BE2C (cell line): ENCODE results near the gene STK32C.

Experiments
- DNase-seq: peaks from one replicate; pipeline ENCODE4 v3.0.0-alpha.2; 2020
- H3K27me3 ChIP-seq: fragments of 250-450 bp; sonication (Bioruptor Pico); 2 replicates; pipeline ENCODE4 v1.5.1; 2020; ENCODE audit warnings: mild to moderate bottlenecking
- H3K36me3 ChIP-seq: fragments of 250-450 bp; sonication (Bioruptor Pico); 2 replicates; pipeline ENCODE4 v1.5.1; 2020; ENCODE audit warnings: mild to moderate bottlenecking
- H3K4me1 ChIP-seq: fragments of 250-450 bp; sonication (Bioruptor Pico); 2 replicates; pipeline ENCODE4 v1.5.1; 2020
- H3K4me3 ChIP-seq: 2 replicates; pipeline ENCODE4 v1.5.1; 2011; ENCODE audit warnings: low read depth, low read length
- H3K9me3 ChIP-seq: fragments of 250-450 bp; sonication (Bioruptor Pico); 2 replicates; pipeline ENCODE4 v1.5.1; 2020
- CTCF ChIP-seq: IDR thresholded peaks from 2 replicates; pipeline ENCODE4 v1.5.1; 2012; ENCODE audit warnings: mild to moderate bottlenecking, low read depth, low read length

Gene STK32C

GRCh38 chr10:132347931-132348267, 40.1 kb upstream of the STK32C start:
- Histone ChIP-seq H3K27me3 (no peaks in the 10 kb centered on the region), H3K9me3 (no peaks in the 10 kb centered on the region), H3K36me3 (no peaks in the 10 kb centered on the region), H3K4me1 (no peaks in the 10 kb centered on the region), H3K4me3 (no peak overlapping the region)
- no peak for DNase-seq
- no peak for TF ChIP-seq CTCF

DNA sequence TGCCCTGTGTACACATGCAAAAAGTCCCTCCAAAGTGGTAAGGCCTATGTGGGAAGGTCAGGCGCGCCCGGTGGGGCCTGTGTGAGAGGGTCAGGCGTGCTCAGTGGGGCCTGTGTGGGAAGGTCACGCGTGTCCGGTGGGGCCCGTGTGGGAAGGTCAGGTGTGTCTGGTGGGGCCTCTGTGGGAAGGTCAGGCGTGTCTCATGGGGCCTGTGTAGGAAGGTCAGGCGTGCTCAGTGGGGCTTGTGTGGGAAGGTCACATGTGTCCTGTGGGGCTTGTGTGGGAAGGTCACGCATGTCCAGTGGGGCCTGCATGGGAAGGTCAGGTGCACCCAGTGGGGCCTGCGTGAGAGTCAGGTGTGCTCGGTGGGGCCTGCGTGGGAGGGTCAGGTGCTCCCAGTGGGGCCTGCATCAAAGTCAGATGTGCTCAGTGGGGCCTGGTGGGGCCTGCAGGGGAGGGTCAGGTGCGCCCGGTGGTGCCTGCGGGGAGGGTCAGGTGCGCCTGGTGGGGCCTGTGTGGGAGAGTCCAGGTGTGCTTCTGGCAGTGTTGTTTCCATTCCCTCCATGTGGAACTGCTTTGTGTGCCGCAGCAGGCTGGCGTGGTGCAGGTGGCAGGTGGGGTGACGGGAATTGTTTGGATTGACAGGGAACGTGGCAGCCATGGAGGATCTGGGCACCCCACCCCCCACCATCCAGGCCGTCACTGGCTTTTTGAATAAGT, 39.6 kb upstream of the STK32C start:
- no peak for TF ChIP-seq CTCF
- H3K9me3 ChIP-seq = no peaks in the 10 kb centered on the region
- no peaks in the 10 kb centered on the region for H3K4me1 ChIP-seq
- H3K27me3 ChIP-seq = no peaks in the 10 kb centered on the region
- no peak overlapping the region for H3K4me3 ChIP-seq
- H3K36me3 ChIP-seq = no peaks in the 10 kb centered on the region
- DNase-seq = no peak

DNA sequence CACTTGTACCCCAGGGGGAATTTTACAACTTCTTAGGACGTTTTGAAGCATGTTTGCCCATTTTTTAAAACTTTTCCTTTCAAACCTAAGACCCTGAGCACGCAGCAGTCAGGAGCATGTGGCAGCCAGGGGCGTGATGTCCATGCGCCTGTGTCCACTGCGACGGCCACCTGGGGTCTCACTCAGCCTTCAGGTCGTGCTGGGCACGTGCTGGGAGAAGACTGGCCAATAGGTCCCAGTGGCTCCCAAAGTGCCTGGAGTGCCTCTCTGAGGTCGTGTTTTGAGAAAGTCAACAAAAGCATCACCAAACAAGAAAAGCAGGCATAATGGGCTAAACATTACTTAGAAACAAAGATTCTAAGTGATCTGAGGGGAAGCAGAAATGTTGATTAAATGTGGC, 39.1 kb upstream of the STK32C start:
- Histone ChIP-seq H3K27me3 (no peaks in the 10 kb centered on the region), H3K4me3 (no peak overlapping the region), H3K9me3 (no peaks in the 10 kb centered on the region), H3K4me1 (no peaks in the 10 kb centered on the region), H3K36me3 (no peaks in the 10 kb centered on the region)
- TF ChIP-seq CTCF = no peak
- DNase-seq = no peak

DNA sequence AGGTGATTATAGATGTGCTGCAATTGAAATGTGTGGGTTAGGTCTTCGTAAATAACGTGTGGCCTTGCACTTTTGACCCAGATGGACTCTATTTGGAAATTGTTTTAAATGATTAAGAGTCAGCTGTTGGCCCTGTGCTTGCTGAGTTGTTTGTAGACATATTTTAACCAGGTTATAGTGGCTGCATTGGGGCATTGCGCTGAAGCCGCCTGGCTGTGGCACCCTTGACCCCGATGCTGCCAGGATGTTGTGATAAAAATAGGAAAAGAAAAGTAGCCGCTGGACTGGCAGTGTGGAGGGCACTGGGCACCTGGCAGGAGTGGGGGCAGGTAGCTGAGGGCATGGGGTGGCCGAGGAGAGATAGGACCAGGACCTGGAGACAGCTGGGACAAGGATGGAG, 37.6 kb upstream of the STK32C start:
- no peak for TF ChIP-seq CTCF
- no peaks in the 10 kb centered on the region for H3K9me3 ChIP-seq
- DNase-seq = no peak
- H3K27me3 ChIP-seq = no peaks in the 10 kb centered on the region
- H3K4me3 ChIP-seq = no peak overlapping the region
- H3K4me1 ChIP-seq = no peaks in the 10 kb centered on the region
- H3K36me3 ChIP-seq = no peaks in the 10 kb centered on the region

- no peak for TF ChIP-seq CTCF
- H3K27me3 ChIP-seq = no peaks in the 10 kb centered on the region
- no peaks in the 10 kb centered on the region for H3K9me3 ChIP-seq
- DNase-seq = no peak
- H3K36me3 ChIP-seq = no peaks in the 10 kb centered on the region
- no peaks in the 10 kb centered on the region for H3K4me1 ChIP-seq
- H3K4me3 ChIP-seq = no peak overlapping the region
Observed at GRCh38 chr10:132344386-132344785, 36.6 kb upstream of the STK32C start.

DNA sequence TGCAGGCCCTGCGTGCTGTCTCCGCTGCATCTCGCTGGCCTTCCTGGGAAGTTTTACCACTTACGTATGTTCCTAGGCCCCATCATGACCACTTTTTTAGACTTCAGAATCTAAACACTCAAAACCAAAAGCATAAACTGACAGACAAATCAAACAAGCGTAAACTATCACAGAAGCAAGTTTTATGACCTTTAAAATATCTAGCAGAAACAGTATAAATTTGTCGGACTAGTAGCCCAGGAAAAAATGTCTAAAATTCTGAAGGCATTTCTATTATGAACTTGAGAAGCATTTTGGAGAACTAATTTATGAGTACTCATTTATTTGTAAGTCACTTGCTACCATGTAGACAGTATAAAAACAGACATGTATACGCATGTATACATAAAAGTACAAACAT, 34.8 kb upstream of the STK32C start:
- Histone ChIP-seq H3K36me3 (no peaks in the 10 kb centered on the region), H3K9me3 (no peaks in the 10 kb centered on the region), H3K27me3 (no peaks in the 10 kb centered on the region), H3K4me3 (no peak overlapping the region), H3K4me1 (no peaks in the 10 kb centered on the region)
- DNase-seq = no peak
- TF ChIP-seq CTCF = no peak
